Activated CD8-positive, alpha-beta T cell treated with anti-CD3 and anti-CD28 coated beads for 36 hours (primary cell): ENCODE measurements around the gene PHPT1. TPM values are rescaled to one million over a fixed set of nuclear protein-coding genes. Genes with fewer than 3 reads are reported as not detected.
A peak's percentile ranks its signal among the peaks of the same experiment; 100 is the strongest.

ENCODE experiments used
- ATAC-seq: fragments of 200-7000 bp; cut with Tn5 transposase; one replicate; pipeline ENCODE4 v1.10.0; 2021; ENCODE audit warnings: mild to moderate bottlenecking, moderate library complexity
- CTCF ChIA-PET: fragments of 350-600 bp; sonication (Branson Sonifier 250); formaldehyde crosslinking; loops from one replicate; lab custom pipeline; 2021; ENCODE audit warnings: antibody characterized with exemption; lab: Charles Lee
- POLR2A ChIA-PET: fragments of 350-600 bp; sonication (Branson Sonifier 250); formaldehyde crosslinking; loops from one replicate; lab custom pipeline; 2021; ENCODE audit warnings: antibody characterized with exemption; lab: Charles Lee
- DNase-seq: peaks from one replicate; pipeline ENCODE4 v3.0.0-alpha.2; 2020
- H3K27ac Mint-ChIP-seq: one replicate; pipeline ENCODE4 v1.8.0; 2021; ENCODE audit warnings: mild to moderate bottlenecking, mixed read lengths
- H3K27me3 Mint-ChIP-seq: one replicate; pipeline ENCODE4 v1.8.0; 2021; ENCODE audit warnings: mixed read lengths
- H3K36me3 Mint-ChIP-seq: one replicate; pipeline ENCODE4 v1.8.0; 2021; ENCODE audit warnings: low read depth, mixed read lengths
- H3K4me1 Mint-ChIP-seq: one replicate; pipeline ENCODE4 v1.8.0; 2021; ENCODE audit warnings: low read depth, mixed read lengths
- H3K4me3 Mint-ChIP-seq: one replicate; pipeline ENCODE4 v1.8.0; 2021; ENCODE audit warnings: mild to moderate bottlenecking, moderate library complexity, mixed read lengths
- H3K9me3 Mint-ChIP-seq: one replicate; pipeline ENCODE4 v1.8.0; 2021; ENCODE audit warnings: mixed read lengths
- CTCF ChIP-seq: fragments of 200-600 bp; IDR thresholded peaks from one replicate; pipeline ENCODE4 v1.8.0; 2022; ENCODE audit warnings: antibody characterized with exemption, mild to moderate bottlenecking
- intact Hi-C: fragments of 100-400 bp; cut with micrococcal nuclease; formaldehyde crosslinking; loops from one replicate; pipeline ENCODE4 v1.10.0; 2022
- total RNA-seq, 2 experiments: library from RNA; stranded (reverse); gene quantifications; one replicate each; pipeline ENCODE4 v1.2.3, GENCODE V29; 2021

The PHPT1 gene
- total RNA-seq, 2 experiments from 2014 or later, result 123 to 124 TPM

- ChIA-PET POLR2A (interaction anchor here (0.7 to 2.6 kb wide), 10 partner anchors 10 to 145 kb away, joined by 3 to 8 read pairs (median 3); no protein-coding TSS in a partner anchor), CTCF (interaction anchor here (1.2 to 1.3 kb wide), 2 partner anchors 33 to 187 kb away, joined by 4 to 6 read pairs; no protein-coding TSS in a partner anchor)
These were observed 694 bp upstream of the PHPT1 start for GRCh38 chr9:136848393-136849037.

GRCh38 chr9:136849960-136850865 is 1.0 kb downstream of the PHPT1 start:
- Mint-ChIP-seq H3K9me3 (no peaks in the 10 kb centered on the region), H3K4me3 (peak overlapping the region; percentile 92), H3K27me3 (peaks cover 15% of the 10 kb centered on the region), H3K36me3 (peaks cover 11% of the 10 kb centered on the region), H3K27ac (peak overlapping the region; percentile 93), H3K4me1 (peaks cover 7% of the 10 kb centered on the region)
- TF ChIP-seq CTCF, result no peak
- CTCF ChIA-PET, result no interaction called here
- intact Hi-C loops, result loop anchor here (5.0 kb wide), 1 partner anchor 52 kb away; no protein-coding TSS in a partner anchor
- DNase-seq, result no peak
- POLR2A ChIA-PET, result interaction anchor here (1.3 kb wide), 2 partner anchors 10 to 11 kb away, joined by 3 to 4 read pairs; no protein-coding TSS in a partner anchor
- ATAC-seq, result no peak

More at GRCh38 chr9:136848393-136849037, 694 bp upstream of the PHPT1 start:
- TF ChIP-seq CTCF, result no peak
- DNase-seq, result peak; percentile 66
- Mint-ChIP-seq H3K27ac (peak overlapping the region; percentile 93), H3K36me3 (peaks cover 11% of the 10 kb centered on the region), H3K4me1 (peaks cover 9% of the 10 kb centered on the region), H3K4me3 (peak overlapping the region; percentile 92), H3K9me3 (no peaks in the 10 kb centered on the region), H3K27me3 (peaks cover 17% of the 10 kb centered on the region)
- peak; percentile 7 for ATAC-seq
- intact Hi-C loops, result loop anchor here (5.0 kb wide), 1 partner anchor 54 kb away; no protein-coding TSS in a partner anchor

- no peaks in the 10 kb centered on the region for H3K9me3 Mint-ChIP-seq
- ChIA-PET POLR2A (interaction anchor here (1.5 kb wide), 1 partner anchor 86 kb away, joined by 3 read pairs; no protein-coding TSS in a partner anchor), CTCF (no interaction called here)
- no peak for DNase-seq
- peaks cover 7% of the 10 kb centered on the region for H3K4me1 Mint-ChIP-seq
- peaks cover 14% of the 10 kb centered on the region for H3K27me3 Mint-ChIP-seq
- no peak for TF ChIP-seq CTCF
- H3K4me3 Mint-ChIP-seq, result no peak overlapping the region
- intact Hi-C loops, result no loop called here
- peaks cover 11% of the 10 kb centered on the region for H3K36me3 Mint-ChIP-seq
- no peak overlapping the region for H3K27ac Mint-ChIP-seq
- no peak for ATAC-seq
These were observed 1.9 kb downstream of the PHPT1 start for GRCh38 chr9:136850866-136851775.

GRCh38 chr9:136851941-136852663 is 2.9 kb downstream of the PHPT1 start, which contains the start of gene MAMDC4:
TSS of gene MAMDC4 (plus strand) at chr9:136852346. CDS start at chr9:136852417, 71 bp downstream.
- TF ChIP-seq CTCF, result no peak
- Mint-ChIP-seq H3K36me3 (peaks cover 11% of the 10 kb centered on the region), H3K4me1 (peaks cover 4% of the 10 kb centered on the region), H3K9me3 (no peaks in the 10 kb centered on the region), H3K27me3 (peaks cover 7% of the 10 kb centered on the region), H3K4me3 (no peak within 1 kb of the TSS), H3K27ac (no peak within 1 kb of the TSS)
- DNase-seq, result no peak
- ATAC-seq, result no peak
- intact Hi-C loops, result no loop called here
- POLR2A ChIA-PET, result interaction anchor here (1.5 kb wide), 1 partner anchor 85 kb away, joined by 3 read pairs; no protein-coding TSS in a partner anchor
- CTCF ChIA-PET, result interaction anchor here (1.2 kb wide), 1 partner anchor 10 kb away, joined by 5 read pairs; the partner anchor contains the start of gene AJM1
